Stomach (tissue), 9 donors: ENCODE data around the gene RPAP2. TPM values are rescaled to one million over a fixed set of nuclear protein-coding genes. Genes with fewer than 3 reads are reported as not detected.
A peak's percentile ranks its signal among the peaks of the same experiment; 100 is the strongest.
"Not testable (repeated sequence)": the region's sequence is repeated elsewhere in the genome, so short reads cannot be mapped to it uniquely, and the experiment has no call there.

ENCODE experiments used
- DNase-seq, 2 donors: peaks; one replicate each; pipeline versions ENCODE4 v3.0.0 to v3.0.0-alpha.2; 2013 to 2019
- H3K27ac ChIP-seq, 5 donors: fragments of 200-600 bp in 4 of 5; sonication (generic) in 4 of 5; one replicate each; pipeline ENCODE4 v1.5.1; 2013 to 2019; ENCODE audit warnings: mild to moderate bottlenecking in 1 of 5, moderate library complexity in 1 of 5
- H3K27me3 ChIP-seq, 3 donors: fragments of 200-600 bp; sonication (generic); one replicate each; pipeline ENCODE4 v1.5.1; 2017 to 2019; ENCODE audit warnings: mixed run types in 1 of 3
- H3K36me3 ChIP-seq, 4 donors: fragments of 200-600 bp; sonication (generic); 1 replicate in 3 of 4; 2 replicates in 1 of 4; pipeline ENCODE4 v1.5.1; 2016 to 2019
- H3K4me1 ChIP-seq, 4 donors: fragments of 200-600 bp; sonication (generic); one replicate each; pipeline ENCODE4 v1.5.1; 2016 to 2019
- H3K4me3 ChIP-seq, 4 donors: fragments of 200-600 bp; sonication (generic) in 3 of 4; one replicate each; pipeline ENCODE4 v1.5.1; 2016 to 2019; ENCODE audit warnings: mild to moderate bottlenecking in 1 of 4
- H3K9me3 ChIP-seq, 4 donors: fragments of 200-600 bp; sonication (generic); one replicate each; pipeline ENCODE4 v1.5.1; 2016 to 2019
- EP300 ChIP-seq: sonication (generic); formaldehyde crosslinking; IDR thresholded peaks from one replicate; pipeline ENCODE4 v1.6.1; 2017; ENCODE audit warnings: antibody characterized with exemption
- POLR2A ChIP-seq, 4 donors: fragments of 450-650 bp; IDR thresholded peaks; one replicate each; pipeline ENCODE4 v1.6.1; 2016; ENCODE audit warnings: antibody characterized with exemption in 4 of 4, control low read depth in 2 of 4, mild to moderate bottlenecking in 1 of 4, moderate library complexity in 1 of 4
- POLR2AphosphoS5 ChIP-seq, 3 donors: sonication (generic); formaldehyde crosslinking; IDR thresholded peaks; one replicate each; pipeline ENCODE4 v1.6.1; 2016; ENCODE audit warnings: antibody characterized with exemption in 3 of 3
- WGBS, 5 donors: extraction: QIAGEN DNeasy Blood & Tissue Kit in 3 of 5; methylation state at CpG; one replicate each; pipeline versions ENCODE4 v1.1.5 to v1.1.7; 2013 to 2018; 5-methylcytosine and 5-hydroxymethylcytosine counted together
- intact Hi-C: fragments of 100-400 bp; cut with DNase I; formaldehyde crosslinking; loops from one replicate; pipeline ENCODE4 v1.15.1; 2023; ENCODE audit warnings: low total_unique reads
- polyA plus RNA-seq, 3 donors: library from polyadenylated mRNA; stranded (reverse); fragments of 200-250 nt; gene quantifications; one replicate each; pipeline ENCODE4 v1.2.3, GENCODE V29; 2013
- total RNA-seq, 5 donors: library from RNA; depleted of rRNA; stranded (reverse); fragments of >200 nt; gene quantifications; one replicate each; pipeline versions ENCODE4 v1.1.0 to v1.2.3, GENCODE V29; 2014 to 2016
- TF ChIP-seq, protein P1 (sequence below), 7 experiments: fragments of 450-650 bp in 4 of 7; fragments of 200-600 bp in 3 of 7; sonication (generic) in 3 of 7; IDR thresholded peaks; one replicate each; pipeline ENCODE4 v1.5.1; 2016 to 2019; ENCODE audit warnings: antibody characterized with exemption in 7 of 7, control low read depth in 2 of 7, mild to moderate bottlenecking in 1 of 7
- donor health status: healthy with polysubstance abuse.
- donor health status: Bipolar disorder and iron deficiency.
- donor health status: healthy.

The RPAP2 gene
- total and polyA plus RNA-seq, 8 donors = 2.3 to 16.5 (median 6.0) TPM

GRCh38 chr1:92425617-92426016, 126.8 kb downstream of the RPAP2 start:
- no peaks in the 10 kb centered on the region for H3K36me3 ChIP-seq
- TF ChIP-seq POLR2A (IDR thresholded peaks at IDR 0.05) (no peak), POLR2AphosphoS5 (IDR thresholded peaks at IDR 0.05) (no peak), EP300 (no peak)
- TF ChIP-seq, protein P1, sequence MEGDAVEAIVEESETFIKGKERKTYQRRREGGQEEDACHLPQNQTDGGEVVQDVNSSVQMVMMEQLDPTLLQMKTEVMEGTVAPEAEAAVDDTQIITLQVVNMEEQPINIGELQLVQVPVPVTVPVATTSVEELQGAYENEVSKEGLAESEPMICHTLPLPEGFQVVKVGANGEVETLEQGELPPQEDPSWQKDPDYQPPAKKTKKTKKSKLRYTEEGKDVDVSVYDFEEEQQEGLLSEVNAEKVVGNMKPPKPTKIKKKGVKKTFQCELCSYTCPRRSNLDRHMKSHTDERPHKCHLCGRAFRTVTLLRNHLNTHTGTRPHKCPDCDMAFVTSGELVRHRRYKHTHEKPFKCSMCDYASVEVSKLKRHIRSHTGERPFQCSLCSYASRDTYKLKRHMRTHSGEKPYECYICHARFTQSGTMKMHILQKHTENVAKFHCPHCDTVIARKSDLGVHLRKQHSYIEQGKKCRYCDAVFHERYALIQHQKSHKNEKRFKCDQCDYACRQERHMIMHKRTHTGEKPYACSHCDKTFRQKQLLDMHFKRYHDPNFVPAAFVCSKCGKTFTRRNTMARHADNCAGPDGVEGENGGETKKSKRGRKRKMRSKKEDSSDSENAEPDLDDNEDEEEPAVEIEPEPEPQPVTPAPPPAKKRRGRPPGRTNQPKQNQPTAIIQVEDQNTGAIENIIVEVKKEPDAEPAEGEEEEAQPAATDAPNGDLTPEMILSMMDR (IDR thresholded peaks at IDR 0.05) = no peak
- H3K4me3 ChIP-seq = no peak overlapping the region
- no peaks in the 10 kb centered on the region for H3K4me1 ChIP-seq
- H3K9me3 ChIP-seq = no peaks in the 10 kb centered on the region
- H3K27ac ChIP-seq = no peak overlapping the region
- no peak for DNase-seq
- no peaks in the 10 kb centered on the region for H3K27me3 ChIP-seq
- WGBS, 5 donors = 50 to 70% (median 58%) methylated on average over 2 of the region's 2 CpGs
- intact Hi-C loops = no loop called here

GRCh38 chr1:92430030-92430429, 131.2 kb downstream of the RPAP2 start:
- no peak for DNase-seq
- 76 to 97% (median 89%) methylated on average over 1 of the region's 1 CpG for WGBS, 5 donors
- Histone ChIP-seq H3K27me3 (no peaks in the 10 kb centered on the region), H3K9me3 (no peaks in the 10 kb centered on the region), H3K27ac (no peak overlapping the region), H3K4me3 (no peak overlapping the region), H3K4me1 (no peaks in the 10 kb centered on the region), H3K36me3 (no peaks in the 10 kb centered on the region)
- TF ChIP-seq EP300 (no peak), POLR2A (IDR thresholded peaks at IDR 0.05) (no peak), POLR2AphosphoS5 (IDR thresholded peaks at IDR 0.05) (no peak)
- TF ChIP-seq, protein P1 (IDR thresholded peaks at IDR 0.05) = no peak
- intact Hi-C loops = no loop called here

DNA sequence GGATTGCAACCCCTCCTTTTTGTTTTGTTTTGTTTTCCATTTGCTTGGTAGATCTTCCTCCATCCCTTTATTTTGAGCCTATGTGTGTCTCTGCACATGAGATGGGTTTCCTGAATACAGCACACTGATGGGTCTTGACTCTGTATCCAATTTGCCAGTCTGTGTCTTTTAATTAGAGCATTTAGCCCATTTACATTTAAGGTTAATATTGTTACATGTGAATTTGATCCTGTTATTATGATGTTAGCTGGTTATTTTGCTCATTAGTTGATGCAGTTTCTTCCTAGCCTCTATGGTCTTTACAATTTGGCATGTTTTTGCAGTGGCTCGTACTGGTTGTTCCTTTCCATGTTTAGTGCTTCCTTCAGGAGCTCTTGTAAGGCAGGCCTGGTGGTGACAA, 135.7 kb downstream of the RPAP2 start:
- 80 to 100% (median 83%) methylated on average over 1 of the region's 1 CpG for WGBS, 5 donors
- H3K27me3 ChIP-seq, H3K4me3 ChIP-seq, H3K4me1 ChIP-seq, H3K36me3 ChIP-seq, DNase-seq, intact Hi-C loops, H3K27ac ChIP-seq: not testable (repeated sequence)
- H3K9me3 ChIP-seq = peaks cover 0 to 14% (median 5%) of the 10 kb centered on the region in 4 donors

DNA sequence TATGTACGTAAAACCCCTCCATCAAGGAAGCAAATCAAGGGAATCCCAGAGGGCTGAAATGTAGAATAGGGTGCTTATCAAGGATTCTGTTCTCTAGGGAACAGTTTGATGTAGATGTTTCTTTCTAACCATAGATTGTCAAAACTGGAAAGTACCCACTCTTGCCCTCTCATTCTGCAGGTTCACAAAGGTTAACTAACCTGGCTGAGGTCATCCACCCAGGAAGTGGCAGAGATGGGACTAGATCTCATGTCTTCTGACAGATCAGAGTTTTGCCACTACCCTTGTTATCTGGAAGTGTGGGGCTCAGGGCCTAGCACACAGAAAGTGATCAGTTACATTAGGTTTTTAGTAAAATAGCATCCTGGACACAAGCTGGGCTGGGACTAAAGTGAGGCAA, 140.4 kb downstream of the RPAP2 start:
- H3K4me1 ChIP-seq = no peaks in the 10 kb centered on the region
- peaks cover 0 to 14% (median 5%) of the 10 kb centered on the region in 4 donors for H3K9me3 ChIP-seq
- no peak overlapping the region for H3K4me3 ChIP-seq
- no peaks in the 10 kb centered on the region for H3K27me3 ChIP-seq
- H3K36me3 ChIP-seq = no peaks in the 10 kb centered on the region
- TF ChIP-seq POLR2A (IDR thresholded peaks at IDR 0.05) (no peak), POLR2AphosphoS5 (IDR thresholded peaks at IDR 0.05) (no peak), EP300 (no peak)
- TF ChIP-seq, protein P1 (IDR thresholded peaks at IDR 0.05) = no peak
- no peak overlapping the region for H3K27ac ChIP-seq
- no peak for DNase-seq
- WGBS, 5 donors = 85 to 94% (median 89%) methylated on average over 1 of the region's 1 CpG
- intact Hi-C loops = no loop called here

GRCh38 chr1:92441316-92441696, 142.4 kb downstream of the RPAP2 start:
- no peak for DNase-seq
- peak overlapping the region; percentile 18 to 36 (median 26) for H3K4me3 ChIP-seq
- TF ChIP-seq POLR2AphosphoS5 (IDR thresholded peaks at IDR 0.05) = no peak
- no peak for TF ChIP-seq POLR2A (IDR thresholded peaks at IDR 0.05)
- no peak for TF ChIP-seq EP300
- TF ChIP-seq, protein P1 (IDR thresholded peaks at IDR 0.05) = no peak
- no peak overlapping the region for H3K27ac ChIP-seq
- H3K36me3 ChIP-seq = no peaks in the 10 kb centered on the region
- intact Hi-C loops = no loop called here
- WGBS, 5 donors = 93 to 97% (median 94%) methylated on average over 9 of the region's 9 CpGs
- H3K9me3 ChIP-seq = peaks cover 0 to 7% (median 3%) of the 10 kb centered on the region in 4 donors
- H3K27me3 ChIP-seq = no peaks in the 10 kb centered on the region
- H3K4me1 ChIP-seq = no peaks in the 10 kb centered on the region
